Brain microvascular endothelial cell (primary cell): ENCODE data around the gene FBXL17.

ENCODE experiments used
- DNase-seq: peaks from one replicate; pipeline ENCODE4 v3.0.0-alpha.2; 2020
- H3K27ac ChIP-seq: fragments of 250-450 bp; sonication (Bioruptor Pico); 2 replicates; pipeline ENCODE4 v1.5.1; 2020; ENCODE audit warnings: mild to moderate bottlenecking, moderate library complexity
- H3K27me3 ChIP-seq: fragments of 250-450 bp; sonication (Bioruptor Pico); replicated peaks from 2 replicates; pipeline ENCODE4 v1.5.1; 2020; ENCODE audit warnings: mild to moderate bottlenecking
- H3K36me3 ChIP-seq: fragments of 250-450 bp; sonication (Bioruptor Pico); replicated peaks from 2 replicates; pipeline ENCODE4 v1.5.1; 2020; ENCODE audit warnings: mild to moderate bottlenecking
- H3K4me3 ChIP-seq: 2 replicates; pipeline ENCODE4 v1.5.1; 2011; ENCODE audit warnings: low read depth, mild to moderate bottlenecking, control low read depth, low read length, moderate library complexity
- in situ Hi-C: cut with HindIII; loops from 2 replicates; pipeline ENCODE4 v1.10.0; 2017; ENCODE audit warnings: low sequenced_read_pairs, low pct_ligation_motif_present
- TF ChIP-seq, protein P1 (sequence below): IDR thresholded peaks from 2 replicates; pipeline ENCODE4 v1.5.1; 2011; ENCODE audit warnings: low read depth, mild to moderate bottlenecking, moderate library complexity, low read length, control low read depth, inconsistent platforms; ENCODE audit errors: missing control alignments

FBXL17 gene

DNA sequence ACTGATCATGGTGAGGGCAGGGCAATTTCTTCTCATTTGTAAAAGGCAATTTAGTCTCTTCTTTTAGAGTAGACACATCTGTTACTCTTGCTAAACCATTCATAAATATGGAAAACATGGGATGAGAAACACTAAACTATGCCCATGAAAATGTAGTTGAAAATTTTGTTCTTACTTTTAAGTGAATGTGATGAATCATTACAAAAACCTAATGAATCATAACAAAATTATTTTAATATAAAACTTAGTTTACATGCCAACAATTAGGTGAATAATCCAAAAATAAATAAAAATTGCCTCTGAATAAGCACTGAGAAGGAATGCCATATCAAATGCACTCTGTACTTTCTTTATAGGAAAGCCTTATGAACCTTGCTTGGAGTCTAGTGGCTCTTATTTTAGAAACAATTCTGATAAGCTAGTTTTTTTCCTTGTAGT, 413.5 kb downstream of the FBXL17 start:
- no peak overlapping the region for H3K4me3 ChIP-seq
- H3K36me3 ChIP-seq, result no peaks in the 10 kb centered on the region
- peak overlapping the region; percentile 51 for H3K27ac ChIP-seq
- no peaks in the 10 kb centered on the region for H3K27me3 ChIP-seq
- in situ Hi-C loops, result no loop called here
- TF ChIP-seq, protein P1, sequence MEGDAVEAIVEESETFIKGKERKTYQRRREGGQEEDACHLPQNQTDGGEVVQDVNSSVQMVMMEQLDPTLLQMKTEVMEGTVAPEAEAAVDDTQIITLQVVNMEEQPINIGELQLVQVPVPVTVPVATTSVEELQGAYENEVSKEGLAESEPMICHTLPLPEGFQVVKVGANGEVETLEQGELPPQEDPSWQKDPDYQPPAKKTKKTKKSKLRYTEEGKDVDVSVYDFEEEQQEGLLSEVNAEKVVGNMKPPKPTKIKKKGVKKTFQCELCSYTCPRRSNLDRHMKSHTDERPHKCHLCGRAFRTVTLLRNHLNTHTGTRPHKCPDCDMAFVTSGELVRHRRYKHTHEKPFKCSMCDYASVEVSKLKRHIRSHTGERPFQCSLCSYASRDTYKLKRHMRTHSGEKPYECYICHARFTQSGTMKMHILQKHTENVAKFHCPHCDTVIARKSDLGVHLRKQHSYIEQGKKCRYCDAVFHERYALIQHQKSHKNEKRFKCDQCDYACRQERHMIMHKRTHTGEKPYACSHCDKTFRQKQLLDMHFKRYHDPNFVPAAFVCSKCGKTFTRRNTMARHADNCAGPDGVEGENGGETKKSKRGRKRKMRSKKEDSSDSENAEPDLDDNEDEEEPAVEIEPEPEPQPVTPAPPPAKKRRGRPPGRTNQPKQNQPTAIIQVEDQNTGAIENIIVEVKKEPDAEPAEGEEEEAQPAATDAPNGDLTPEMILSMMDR, result no peak
- no peak for DNase-seq

DNA sequence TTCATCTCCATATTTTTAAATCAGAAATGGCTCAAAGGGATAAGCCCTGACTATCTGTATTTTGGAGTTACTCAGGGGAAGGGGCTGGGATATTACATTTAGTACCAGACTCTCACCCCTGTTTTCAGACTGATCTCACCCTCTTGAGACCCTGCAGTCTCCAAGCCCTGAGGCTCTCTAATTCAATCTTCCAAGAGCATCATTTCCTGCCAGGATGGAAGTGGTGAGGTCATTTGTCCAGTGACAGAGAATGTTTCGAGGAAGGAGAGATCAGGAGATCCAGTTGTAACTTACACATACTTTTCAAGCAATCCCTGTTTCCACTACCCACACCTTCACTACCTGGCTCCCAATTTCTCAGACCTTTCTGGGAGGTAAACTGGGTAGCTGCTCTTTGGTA, 415.7 kb downstream of the FBXL17 start:
- TF ChIP-seq, protein P1, result no peak
- Histone ChIP-seq H3K4me3 (no peak overlapping the region), H3K27me3 (no peaks in the 10 kb centered on the region), H3K36me3 (no peaks in the 10 kb centered on the region), H3K27ac (no peak overlapping the region)
- in situ Hi-C loops, result no loop called here
- DNase-seq, result no peak

DNA sequence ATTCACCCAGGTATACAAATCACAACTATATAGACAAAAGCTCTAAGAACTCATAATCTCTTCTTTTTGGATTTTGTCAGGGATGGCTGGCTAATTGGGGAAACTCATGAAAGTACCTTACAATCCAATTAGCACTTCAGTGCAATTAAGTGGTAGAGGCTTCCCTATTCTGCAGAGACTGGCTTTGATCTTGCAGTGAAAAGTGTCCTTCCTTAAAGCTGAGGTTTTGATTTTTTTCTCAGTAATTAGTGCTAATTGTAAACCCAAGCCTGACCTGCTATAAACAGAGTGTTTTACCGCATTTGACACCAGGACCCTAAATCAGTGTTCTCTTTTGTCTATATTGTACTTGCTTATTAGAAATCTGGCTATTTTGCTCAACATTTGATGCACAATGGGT, 417.2 kb downstream of the FBXL17 start:
- TF ChIP-seq, protein P1, result no peak
- in situ Hi-C loops, result no loop called here
- no peaks in the 10 kb centered on the region for H3K36me3 ChIP-seq
- no peak overlapping the region for H3K4me3 ChIP-seq
- no peaks in the 10 kb centered on the region for H3K27me3 ChIP-seq
- no peak overlapping the region for H3K27ac ChIP-seq
- DNase-seq, result no peak

DNA sequence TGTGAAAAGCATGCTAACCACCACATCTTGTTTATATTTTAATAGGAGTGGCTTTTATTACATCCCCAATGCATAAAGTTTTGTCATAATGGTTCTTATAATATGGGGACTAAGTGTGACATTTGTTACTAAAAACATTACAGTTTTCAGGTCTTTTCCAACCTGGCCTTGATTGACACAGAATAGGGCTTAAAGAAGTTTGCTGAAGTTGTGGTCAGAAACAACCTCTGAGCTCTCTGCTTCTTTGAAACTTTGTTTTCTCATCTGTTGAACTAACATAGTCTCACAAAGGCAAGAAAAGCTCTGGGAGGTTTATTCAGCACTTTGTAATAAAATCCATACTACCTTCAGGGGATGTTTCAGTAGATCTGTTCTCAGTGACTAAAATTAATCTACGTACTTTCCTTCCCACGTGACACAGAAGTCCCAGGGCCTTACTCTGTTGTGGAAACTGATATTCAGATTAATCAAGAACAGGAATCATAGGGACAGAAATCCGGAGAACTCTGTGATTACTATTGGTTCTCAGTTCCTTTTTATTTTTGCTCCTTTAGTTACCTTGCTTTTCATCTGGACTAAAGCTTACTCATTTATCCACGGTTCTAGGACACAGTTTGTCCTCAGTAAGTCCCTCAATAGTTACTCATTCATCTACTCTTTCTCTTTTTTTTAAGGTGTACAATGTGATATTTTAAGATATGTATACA, 422.2 kb downstream of the FBXL17 start:
- TF ChIP-seq, protein P1, result no peak
- in situ Hi-C loops, result no loop called here
- DNase-seq, result no peak

DNA sequence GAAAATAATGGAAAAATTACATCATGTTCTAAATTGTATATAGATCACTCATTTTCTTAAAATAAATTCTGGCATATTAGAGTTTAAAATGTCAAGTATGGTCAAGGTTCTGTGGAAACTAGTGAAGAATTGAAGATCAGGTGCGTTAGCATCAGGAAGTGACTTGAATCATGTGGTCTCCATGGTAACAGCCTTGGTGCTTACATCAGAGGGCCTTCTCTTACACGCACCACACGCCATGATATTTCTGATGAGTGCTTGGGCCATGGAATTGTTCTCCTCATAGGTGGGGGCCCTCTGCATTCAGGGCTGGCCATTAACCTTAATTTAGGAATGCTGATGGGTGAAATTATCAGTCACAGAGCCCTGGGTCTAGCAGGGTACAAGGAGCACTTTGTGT, 423.0 kb downstream of the FBXL17 start:
- no peak overlapping the region for H3K4me3 ChIP-seq
- in situ Hi-C loops, result no loop called here
- no peaks in the 10 kb centered on the region for H3K27me3 ChIP-seq
- H3K36me3 ChIP-seq, result no peaks in the 10 kb centered on the region
- no peak for DNase-seq
- no peak overlapping the region for H3K27ac ChIP-seq
- TF ChIP-seq, protein P1, result no peak

More for the DNA sequence above, 422.2 kb downstream of the FBXL17 start:
- no peaks in the 10 kb centered on the region for H3K27me3 ChIP-seq
- no peak overlapping the region for H3K27ac ChIP-seq
- no peaks in the 10 kb centered on the region for H3K36me3 ChIP-seq
- H3K4me3 ChIP-seq, result no peak overlapping the region

DNA sequence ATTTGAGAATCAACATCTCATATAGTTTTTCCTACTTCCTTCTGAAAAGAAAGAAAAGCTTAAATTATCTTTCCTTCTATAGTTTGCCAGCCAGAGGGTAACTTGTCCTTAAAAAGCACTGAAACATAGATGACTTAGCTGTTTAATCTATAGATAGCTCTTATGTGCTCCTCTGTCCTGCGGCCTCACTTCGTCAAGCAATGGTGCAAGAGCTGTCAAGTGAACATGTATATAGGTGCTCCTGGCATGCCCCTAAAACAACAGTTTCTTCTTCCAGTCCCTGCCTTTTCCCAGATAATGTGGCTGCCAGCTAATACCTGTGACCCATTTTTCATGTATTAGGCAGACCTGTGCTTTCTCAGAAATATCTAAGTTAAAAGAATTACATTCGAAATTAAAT, 423.5 kb downstream of the FBXL17 start:
- DNase-seq, result no peak
- Histone ChIP-seq H3K27me3 (no peaks in the 10 kb centered on the region), H3K4me3 (no peak overlapping the region), H3K36me3 (no peaks in the 10 kb centered on the region), H3K27ac (no peak overlapping the region)
- TF ChIP-seq, protein P1, result no peak
- in situ Hi-C loops, result no loop called here
